HepG2 (cell line): ENCODE data around the gene CDK2. TPM values are rescaled to one million over a fixed set of nuclear protein-coding genes. Genes with fewer than 3 reads are reported as not detected.

Experiments used
- CAMTA2 ChIP-seq: sonication (generic); formaldehyde crosslinking; IDR thresholded peaks from 2 replicates; pipeline ENCODE4 v1.4.0; 2020; ENCODE audit warnings: mild to moderate bottlenecking, missing genetic modification reagents, borderline replicate concordance
- ERF ChIP-seq: IDR thresholded peaks from 2 replicates; pipeline ENCODE4 v1.6.1; 2018; ENCODE audit warnings: missing biosample characterization, missing genetic modification reagents
- GLI4 ChIP-seq: sonication (generic); formaldehyde crosslinking; IDR thresholded peaks from 2 replicates; pipeline ENCODE4 v1.5.1; 2020; ENCODE audit warnings: missing genetic modification reagents, mild to moderate bottlenecking, moderate library complexity, borderline replicate concordance
- JDP2 ChIP-seq: sonication (generic); formaldehyde crosslinking; IDR thresholded peaks from 2 replicates; pipeline ENCODE4 v1.8.1; 2022; ENCODE audit warnings: missing genetic modification reagents, borderline replicate concordance
- LCORL ChIP-seq, 2 experiments: fragments of 450-650 bp in 1 of 2; sonication (generic) in 1 of 2; formaldehyde crosslinking in 1 of 2; IDR thresholded peaks; 2 replicates each; pipeline versions ENCODE4 v1.5.0 to v1.6.1; 2017 to 2020; ENCODE audit warnings: antibody characterized with exemption in 1 of 2, missing genetic modification reagents in 1 of 2
- MAFK ChIP-seq, 2 experiments: IDR thresholded peaks in 1 of 2; conservative IDR thresholded peaks in 1 of 2; 2 replicates each; pipeline ENCODE4 v1.6.1; 2011; ENCODE audit warnings: improper control_type of control experiment in 2 of 2, low read length in 2 of 2
- MTF2 ChIP-seq: sonication (generic); formaldehyde crosslinking; IDR thresholded peaks from 2 replicates; pipeline ENCODE4 v1.5.0; 2020; ENCODE audit warnings: missing genetic modification reagents, borderline replicate concordance
- NKX3-1 ChIP-seq: sonication (generic); formaldehyde crosslinking; IDR thresholded peaks from 2 replicates; pipeline ENCODE4 v1.5.0; 2020; ENCODE audit warnings: missing genetic modification reagents
- U2AF2 ChIP-seq: fragments of 200-400 bp; formaldehyde crosslinking; IDR thresholded peaks from 2 replicates; pipeline ENCODE4 v1.6.1; 2017; ENCODE audit warnings: low read depth, mild to moderate bottlenecking, low read length
- ZNF251 ChIP-seq: sonication (generic); formaldehyde crosslinking; IDR thresholded peaks from 2 replicates; pipeline ENCODE4 v1.9.0; 2021; ENCODE audit warnings: mild to moderate bottlenecking, missing genetic modification reagents
- ZNF441 ChIP-seq: sonication (generic); formaldehyde crosslinking; IDR thresholded peaks from 2 replicates; pipeline ENCODE4 v1.7.0; 2021; ENCODE audit warnings: missing genetic modification reagents, borderline replicate concordance
- ZNF547 ChIP-seq: sonication (generic); formaldehyde crosslinking; IDR thresholded peaks from 2 replicates; pipeline ENCODE4 v1.5.1; 2020; ENCODE audit warnings: mild to moderate bottlenecking, missing genetic modification reagents
- polyA plus RNA-seq, 8 experiments: library from polyadenylated mRNA; depleted of rRNA in 3 of 8; stranded (reverse) in 7 of 8; unstranded in 1 of 8; fragments of >200 nt; fragmentation: Illumina TruSeq in 4 of 8; extraction: Trizol in 4 of 8; gene quantifications; 2 replicates each; pipeline versions ENCODE4 v1.2.1 to v1.2.3, GENCODE V29; 2011 to 2016; ENCODE audit warnings: low read depth in 4 of 8, missing spikeins in 1 of 8, mixed read lengths in 1 of 8; ENCODE audit not compliant: insufficient read depth in 1 of 8
- total RNA-seq, 5 experiments: library from RNA; depleted of rRNA; stranded (reverse); fragments of >200 nt; fragmentation: Illumina TruSeq; extraction: Trizol; gene quantifications; 2 replicates each; pipeline ENCODE4 v1.2.3, GENCODE V29; 2016; ENCODE audit warnings: low read depth in 1 of 5
- TF ChIP-seq, protein P1 (sequence below): sonication (generic); formaldehyde crosslinking; IDR thresholded peaks from 2 replicates; pipeline ENCODE4 v1.8.1; 2023; ENCODE audit warnings: mild to moderate bottlenecking, moderate library complexity, missing genetic modification reagents
- TF ChIP-seq, protein P2 (sequence below): sonication (generic); formaldehyde crosslinking; IDR thresholded peaks from 2 replicates; pipeline ENCODE4 v1.4.0; 2020; ENCODE audit warnings: missing genetic modification reagents, borderline replicate concordance
- TF ChIP-seq, protein P3 (sequence below): sonication (generic); formaldehyde crosslinking; conservative IDR thresholded peaks from 2 replicates; pipeline ENCODE4 v1.4.0; 2020; ENCODE audit warnings: missing genetic modification reagents
- TF ChIP-seq, protein P4 (sequence below): sonication (generic); formaldehyde crosslinking; IDR thresholded peaks from 2 replicates; pipeline ENCODE4; 2020; ENCODE audit warnings: missing genetic modification reagents, mild to moderate bottlenecking, borderline replicate concordance
- TF ChIP-seq, protein P5 (sequence below): IDR thresholded peaks from 2 replicates; pipeline ENCODE4 v1.6.1; 2016; ENCODE audit warnings: low read depth, borderline replicate concordance

The CDK2 gene
- total and polyA plus RNA-seq, 2 of the 13 experiments (the other 11 are each of a cell fraction or from before 2014, with no cell fraction given) = 47.5 to 52.6 TPM

DNA sequence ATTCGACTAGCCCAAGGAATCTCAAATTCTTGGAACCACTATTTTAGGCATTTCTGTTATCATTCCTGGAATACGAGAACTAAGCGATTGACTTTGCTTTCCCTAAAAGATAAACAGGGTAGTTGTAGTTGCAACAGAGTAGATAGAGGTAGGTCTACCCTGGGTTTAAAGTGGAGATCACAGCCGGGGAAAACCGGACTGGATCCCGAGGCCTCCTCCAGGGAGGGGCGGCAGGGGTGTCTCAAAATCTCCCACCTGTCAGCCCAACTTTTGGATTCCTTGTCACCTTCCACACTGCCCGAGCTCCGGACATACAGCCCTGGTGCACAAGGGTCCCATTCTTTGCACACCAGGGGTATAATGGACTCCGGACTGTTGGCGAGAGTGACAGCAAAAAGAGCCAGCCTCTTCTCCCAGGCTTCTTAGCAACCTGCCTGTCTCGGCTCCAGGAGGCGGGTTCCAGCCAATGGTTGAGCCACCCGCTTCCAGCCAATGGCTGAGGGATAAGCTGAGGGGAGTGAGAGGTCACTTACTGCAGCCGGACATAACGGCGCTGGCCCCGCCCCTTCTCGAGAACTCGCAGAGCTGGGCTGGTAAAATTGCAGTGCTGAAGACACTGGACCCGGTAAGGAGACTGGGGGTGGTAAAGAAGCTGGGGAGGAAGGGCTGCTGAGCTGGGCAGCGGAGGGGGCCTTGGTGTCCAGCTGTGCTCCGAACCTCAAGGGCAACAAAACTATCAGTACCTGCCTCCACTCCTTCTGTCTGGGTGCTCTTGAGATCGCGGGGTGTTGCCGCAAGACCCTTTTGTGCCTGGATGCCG, 30.3 kb downstream of the CDK2 start, which contains the start of gene SUOX (continued):
- TF ChIP-seq, protein P1, sequence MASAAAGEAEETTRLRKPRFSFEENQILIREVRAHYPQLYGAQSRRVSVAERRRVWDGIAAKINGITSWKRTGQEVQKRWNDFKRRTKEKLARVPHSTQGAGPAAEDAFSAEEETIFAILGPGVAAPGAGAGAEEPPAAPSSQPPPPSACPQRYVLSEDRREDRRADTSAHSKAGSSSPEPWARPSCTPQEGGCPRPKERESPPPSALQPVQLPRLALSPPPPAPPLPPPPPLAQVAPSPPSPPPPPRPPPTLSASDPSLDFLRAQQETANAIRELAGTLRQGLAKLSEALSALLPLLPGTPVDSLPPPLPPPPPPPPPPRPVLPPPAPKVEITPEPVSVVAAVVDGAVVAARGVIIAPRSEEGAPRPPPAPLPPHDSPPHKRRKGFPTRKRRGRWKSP (CRISPR knock-in tag) = 0 out of 2 replicates have a peak, but pooled peaks have one; percentile 7
- TF ChIP-seq CAMTA2 (CRISPR knock-in tag) = no peak
- TF ChIP-seq LCORL (IDR thresholded peaks at IDR 0.05) = no peak
- no peak; the same call in none of the 2 replicates for TF ChIP-seq LCORL (CRISPR knock-in tag; IDR thresholded peaks at IDR 0.05)
- no peak for TF ChIP-seq ZNF251
- TF ChIP-seq, protein P2, sequence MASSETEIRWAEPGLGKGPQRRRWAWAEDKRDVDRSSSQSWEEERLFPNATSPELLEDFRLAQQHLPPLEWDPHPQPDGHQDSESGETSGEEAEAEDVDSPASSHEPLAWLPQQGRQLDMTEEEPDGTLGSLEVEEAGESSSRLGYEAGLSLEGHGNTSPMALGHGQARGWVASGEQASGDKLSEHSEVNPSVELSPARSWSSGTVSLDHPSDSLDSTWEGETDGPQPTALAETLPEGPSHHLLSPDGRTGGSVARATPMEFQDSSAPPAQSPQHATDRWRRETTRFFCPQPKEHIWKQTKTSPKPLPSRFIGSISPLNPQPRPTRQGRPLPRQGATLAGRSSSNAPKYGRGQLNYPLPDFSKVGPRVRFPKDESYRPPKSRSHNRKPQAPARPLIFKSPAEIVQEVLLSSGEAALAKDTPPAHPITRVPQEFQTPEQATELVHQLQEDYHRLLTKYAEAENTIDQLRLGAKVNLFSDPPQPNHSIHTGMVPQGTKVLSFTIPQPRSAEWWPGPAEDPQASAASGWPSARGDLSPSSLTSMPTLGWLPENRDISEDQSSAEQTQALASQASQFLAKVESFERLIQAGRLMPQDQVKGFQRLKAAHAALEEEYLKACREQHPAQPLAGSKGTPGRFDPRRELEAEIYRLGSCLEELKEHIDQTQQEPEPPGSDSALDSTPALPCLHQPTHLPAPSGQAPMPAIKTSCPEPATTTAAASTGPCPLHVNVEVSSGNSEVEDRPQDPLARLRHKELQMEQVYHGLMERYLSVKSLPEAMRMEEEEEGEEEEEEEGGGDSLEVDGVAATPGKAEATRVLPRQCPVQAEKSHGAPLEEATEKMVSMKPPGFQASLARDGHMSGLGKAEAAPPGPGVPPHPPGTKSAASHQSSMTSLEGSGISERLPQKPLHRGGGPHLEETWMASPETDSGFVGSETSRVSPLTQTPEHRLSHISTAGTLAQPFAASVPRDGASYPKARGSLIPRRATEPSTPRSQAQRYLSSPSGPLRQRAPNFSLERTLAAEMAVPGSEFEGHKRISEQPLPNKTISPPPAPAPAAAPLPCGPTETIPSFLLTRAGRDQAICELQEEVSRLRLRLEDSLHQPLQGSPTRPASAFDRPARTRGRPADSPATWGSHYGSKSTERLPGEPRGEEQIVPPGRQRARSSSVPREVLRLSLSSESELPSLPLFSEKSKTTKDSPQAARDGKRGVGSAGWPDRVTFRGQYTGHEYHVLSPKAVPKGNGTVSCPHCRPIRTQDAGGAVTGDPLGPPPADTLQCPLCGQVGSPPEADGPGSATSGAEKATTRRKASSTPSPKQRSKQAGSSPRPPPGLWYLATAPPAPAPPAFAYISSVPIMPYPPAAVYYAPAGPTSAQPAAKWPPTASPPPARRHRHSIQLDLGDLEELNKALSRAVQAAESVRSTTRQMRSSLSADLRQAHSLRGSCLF (CRISPR knock-in tag) = no peak
- TF ChIP-seq ERF (CRISPR knock-in tag) = no peak; the same call in 1 of the 2 replicates
- peak; percentile 50; the same call in 1 of the 2 replicates for TF ChIP-seq GLI4 (CRISPR knock-in tag)
- no peak for TF ChIP-seq ZNF441 (CRISPR knock-in tag)
- TF ChIP-seq, protein P3, sequence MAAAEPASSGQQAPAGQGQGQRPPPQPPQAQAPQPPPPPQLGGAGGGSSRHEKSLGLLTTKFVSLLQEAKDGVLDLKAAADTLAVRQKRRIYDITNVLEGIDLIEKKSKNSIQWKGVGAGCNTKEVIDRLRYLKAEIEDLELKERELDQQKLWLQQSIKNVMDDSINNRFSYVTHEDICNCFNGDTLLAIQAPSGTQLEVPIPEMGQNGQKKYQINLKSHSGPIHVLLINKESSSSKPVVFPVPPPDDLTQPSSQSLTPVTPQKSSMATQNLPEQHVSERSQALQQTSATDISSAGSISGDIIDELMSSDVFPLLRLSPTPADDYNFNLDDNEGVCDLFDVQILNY = no peak
- no peak for TF ChIP-seq ZNF547 (CRISPR knock-in tag)
- TF ChIP-seq, protein P4, sequence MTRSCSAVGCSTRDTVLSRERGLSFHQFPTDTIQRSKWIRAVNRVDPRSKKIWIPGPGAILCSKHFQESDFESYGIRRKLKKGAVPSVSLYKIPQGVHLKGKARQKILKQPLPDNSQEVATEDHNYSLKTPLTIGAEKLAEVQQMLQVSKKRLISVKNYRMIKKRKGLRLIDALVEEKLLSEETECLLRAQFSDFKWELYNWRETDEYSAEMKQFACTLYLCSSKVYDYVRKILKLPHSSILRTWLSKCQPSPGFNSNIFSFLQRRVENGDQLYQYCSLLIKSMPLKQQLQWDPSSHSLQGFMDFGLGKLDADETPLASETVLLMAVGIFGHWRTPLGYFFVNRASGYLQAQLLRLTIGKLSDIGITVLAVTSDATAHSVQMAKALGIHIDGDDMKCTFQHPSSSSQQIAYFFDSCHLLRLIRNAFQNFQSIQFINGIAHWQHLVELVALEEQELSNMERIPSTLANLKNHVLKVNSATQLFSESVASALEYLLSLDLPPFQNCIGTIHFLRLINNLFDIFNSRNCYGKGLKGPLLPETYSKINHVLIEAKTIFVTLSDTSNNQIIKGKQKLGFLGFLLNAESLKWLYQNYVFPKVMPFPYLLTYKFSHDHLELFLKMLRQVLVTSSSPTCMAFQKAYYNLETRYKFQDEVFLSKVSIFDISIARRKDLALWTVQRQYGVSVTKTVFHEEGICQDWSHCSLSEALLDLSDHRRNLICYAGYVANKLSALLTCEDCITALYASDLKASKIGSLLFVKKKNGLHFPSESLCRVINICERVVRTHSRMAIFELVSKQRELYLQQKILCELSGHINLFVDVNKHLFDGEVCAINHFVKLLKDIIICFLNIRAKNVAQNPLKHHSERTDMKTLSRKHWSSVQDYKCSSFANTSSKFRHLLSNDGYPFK (CRISPR knock-in tag) = no peak
- TF ChIP-seq, protein P5, sequence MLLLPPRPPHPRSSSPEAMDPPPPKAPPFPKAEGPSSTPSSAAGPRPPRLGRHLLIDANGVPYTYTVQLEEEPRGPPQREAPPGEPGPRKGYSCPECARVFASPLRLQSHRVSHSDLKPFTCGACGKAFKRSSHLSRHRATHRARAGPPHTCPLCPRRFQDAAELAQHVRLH = peak; percentile 51; the same call in 1 of the 2 replicates
- TF ChIP-seq MTF2 (CRISPR knock-in tag) = no peak
- TF ChIP-seq JDP2 = no peak
- no peak for TF ChIP-seq U2AF2
- TF ChIP-seq MAFK (conservative IDR thresholded peaks at IDR 0.05 in 1 of 2, IDR thresholded peaks at IDR 0.05 in 1 of 2; ENCODE audit: low read length in 2 of 2) = no peak
- TF ChIP-seq NKX3-1 (CRISPR knock-in tag) = peak; percentile 74; the same call in 1 of the 2 replicates
